Mesodermal cell (in vitro differentiated cells): Measurements from ENCODE around the gene TIMD4. TPM values are rescaled to one million over a fixed set of nuclear protein-coding genes. Genes with fewer than 3 reads are reported as not detected.
"Not testable (repeated sequence)": the region's sequence is repeated elsewhere in the genome, so short reads cannot be mapped to it uniquely, and the experiment has no call there.

Experiments used
- H3K27ac ChIP-seq: 2 replicates; pipeline ENCODE4 v1.7.0; 2013; ENCODE audit warnings: mild to moderate bottlenecking, low read depth, low read length, moderate library complexity; ENCODE audit not compliant: severe bottlenecking
- H3K36me3 ChIP-seq: 2 replicates; pipeline ENCODE4 v1.7.1; 2013; ENCODE audit warnings: mild to moderate bottlenecking, low read length, moderate library complexity; ENCODE audit not compliant: control insufficient read depth, insufficient read depth
- H3K4me1 ChIP-seq: one replicate; pipeline ENCODE4 v1.7.1; 2013; ENCODE audit warnings: mild to moderate bottlenecking, low read length; ENCODE audit not compliant: insufficient read depth, control insufficient read depth, poor library complexity, severe bottlenecking
- H3K4me3 ChIP-seq: 2 replicates; pipeline ENCODE4 v1.7.0; 2013; ENCODE audit warnings: low read length, control low read depth, mild to moderate bottlenecking; ENCODE audit not compliant: insufficient read depth, poor library complexity, severe bottlenecking; ENCODE audit errors: extremely low read depth
- H3K9me3 ChIP-seq: 2 replicates; pipeline ENCODE4 v1.7.1; 2013; ENCODE audit warnings: mild to moderate bottlenecking, low read length, moderate library complexity; ENCODE audit not compliant: control insufficient read depth
- WGBS, 2 experiments: methylation state at CpG; one replicate each; pipeline ENCODE4 v1.1.5; 2013; ENCODE audit warnings: missing lambda C conversion rate in 2 of 2; ENCODE audit not compliant: insufficient coverage in 2 of 2; 5-methylcytosine and 5-hydroxymethylcytosine counted together
- polyA plus RNA-seq, 2 experiments: library from polyadenylated mRNA; stranded (reverse); fragments of 50-300 nt; gene quantifications; one replicate each; pipeline ENCODE4 v1.2.3, GENCODE V29; 2013

Gene TIMD4
- not detected for polyA plus RNA-seq (2013, experiment 1 of 2)
- not detected for polyA plus RNA-seq (2013, experiment 2 of 2)

- no peaks in the 10 kb centered on the region for H3K4me1 ChIP-seq
- H3K4me3 ChIP-seq = no peak within 1 kb of the TSS
- no peaks in the 10 kb centered on the region for H3K9me3 ChIP-seq
- no peak within 1 kb of the TSS for H3K27ac ChIP-seq
- H3K36me3 ChIP-seq = no peaks in the 10 kb centered on the region
- 91% methylated on average over 2 to 3 of the region's 4 CpGs for WGBS, 2 experiments
Observed at GRCh38 chr5:156963125-156963524, at the start of gene TIMD4. Gene TIMD4, minus strand, starts transcription at chr5:156963226. Its CDS starts 28 bp downstream, at chr5:156963198.

- Histone ChIP-seq H3K27ac (no peak overlapping the region), H3K9me3 (no peaks in the 10 kb centered on the region)
- WGBS, 2 experiments = 87 to 88% methylated on average over 2 of the region's 2 CpGs
Observed at GRCh38 chr5:157006262-157006661, 43.2 kb upstream of the TIMD4 start.

GRCh38 chr5:157004893-157005551, 42.0 kb upstream of the TIMD4 start:
- peaks cover 6% of the 10 kb centered on the region for H3K4me1 ChIP-seq
- no peak overlapping the region for H3K4me3 ChIP-seq
- no peaks in the 10 kb centered on the region for H3K36me3 ChIP-seq
- H3K27ac ChIP-seq = no peak overlapping the region
- H3K9me3 ChIP-seq = peaks cover 8% of the 10 kb centered on the region

More at GRCh38 chr5:157006262-157006661, 43.2 kb upstream of the TIMD4 start:
- Histone ChIP-seq H3K4me3 (no peak overlapping the region), H3K4me1 (peaks cover 6% of the 10 kb centered on the region), H3K36me3 (no peaks in the 10 kb centered on the region)

GRCh38 chr5:156991714-156992113, 28.7 kb upstream of the TIMD4 start:
- Histone ChIP-seq H3K9me3 (no peaks in the 10 kb centered on the region), H3K4me3 (no peak overlapping the region), H3K36me3 (no peaks in the 10 kb centered on the region), H3K4me1 (no peaks in the 10 kb centered on the region), H3K27ac (no peak overlapping the region)
- WGBS, 2 experiments = 78 to 90% methylated on average over 1 to 4 of the region's 4 CpGs

GRCh38 chr5:156984064-156984463, 21.0 kb upstream of the TIMD4 start:
- Histone ChIP-seq H3K36me3 (no peaks in the 10 kb centered on the region), H3K4me3 (no peak overlapping the region), H3K4me1 (no peaks in the 10 kb centered on the region), H3K27ac (no peak overlapping the region), H3K9me3 (no peaks in the 10 kb centered on the region)
- 89 to 92% methylated on average over 4 to 9 of the region's 9 CpGs for WGBS, 2 experiments

GRCh38 chr5:156981481-156981880, 18.5 kb upstream of the TIMD4 start:
- Histone ChIP-seq H3K9me3 (no peaks in the 10 kb centered on the region), H3K27ac (no peak overlapping the region), H3K36me3 (no peaks in the 10 kb centered on the region), H3K4me3 (no peak overlapping the region), H3K4me1 (no peaks in the 10 kb centered on the region)

GRCh38 chr5:156974328-156974727, 11.3 kb upstream of the TIMD4 start:
- WGBS, 2 experiments = 89% methylated on average over 5 to 6 of the region's 6 CpGs
- H3K9me3 ChIP-seq = no peaks in the 10 kb centered on the region
- no peak overlapping the region for H3K27ac ChIP-seq
- no peak overlapping the region for H3K4me3 ChIP-seq
- no peaks in the 10 kb centered on the region for H3K4me1 ChIP-seq
- H3K36me3 ChIP-seq = no peaks in the 10 kb centered on the region

- Histone ChIP-seq H3K27ac (no peak overlapping the region), H3K4me3 (no peak overlapping the region), H3K36me3 (no peaks in the 10 kb centered on the region), H3K9me3 (no peaks in the 10 kb centered on the region), H3K4me1 (no peaks in the 10 kb centered on the region)
- WGBS, 2 experiments = 64 to 89% methylated on average over 2 of the region's 3 CpGs
Observed at GRCh38 chr5:156971848-156972525, 9.0 kb upstream of the TIMD4 start.

GRCh38 chr5:156971415-156971814, 8.4 kb upstream of the TIMD4 start:
- no peaks in the 10 kb centered on the region for H3K9me3 ChIP-seq
- 89% methylated on average over 1 of the region's 3 CpGs; no CpG with 5 or more reads in 1 of the 2 experiments for WGBS, 2 experiments
- H3K27ac ChIP-seq = no peak overlapping the region
- no peak overlapping the region for H3K4me3 ChIP-seq
- H3K4me1 ChIP-seq = no peaks in the 10 kb centered on the region
- H3K36me3 ChIP-seq = no peaks in the 10 kb centered on the region

GRCh38 chr5:156967386-156967785, 4.4 kb upstream of the TIMD4 start:
- H3K4me1 ChIP-seq, H3K36me3 ChIP-seq, H3K4me3 ChIP-seq, H3K9me3 ChIP-seq, H3K27ac ChIP-seq: not testable (repeated sequence)
- WGBS, 2 experiments = 100% methylated on average over 2 of the region's 3 CpGs

- Histone ChIP-seq H3K36me3 (no peaks in the 10 kb centered on the region), H3K9me3 (no peaks in the 10 kb centered on the region), H3K4me3 (no peak overlapping the region), H3K27ac (no peak overlapping the region), H3K4me1 (no peaks in the 10 kb centered on the region)
Observed at GRCh38 chr5:156956321-156956720, 6.7 kb downstream of the TIMD4 start.
